Activated T-helper 17 cell treated with anti-CD3 and anti-CD28 coated beads, Interleukin-2, amount 50 U/mL, for 72 hours (primary cell): ENCODE measurements around the gene RNF207. TPM values are rescaled to one million over a fixed set of nuclear protein-coding genes. Genes with fewer than 3 reads are reported as not detected.

Source experiments
- ATAC-seq: fragments of 150-1000 bp; cut with Tn5 transposase; replicated peaks from 2 replicates; pipeline ENCODE4 v1.10.0; 2021; ENCODE audit warnings: mild to moderate bottlenecking, moderate library complexity
- H3K27ac Mint-ChIP-seq: one replicate; pipeline ENCODE4 v1.8.0; 2022; ENCODE audit warnings: mixed read lengths
- H3K27me3 Mint-ChIP-seq: one replicate; pipeline ENCODE4 v1.8.0; 2022; ENCODE audit warnings: mixed read lengths
- H3K36me3 Mint-ChIP-seq: one replicate; pipeline ENCODE4 v1.8.0; 2022; ENCODE audit warnings: low read depth, mild to moderate bottlenecking, mixed read lengths
- H3K4me1 Mint-ChIP-seq: one replicate; pipeline ENCODE4 v1.8.0; 2022; ENCODE audit warnings: mixed read lengths
- H3K4me3 Mint-ChIP-seq: one replicate; pipeline ENCODE4 v1.8.0; 2022; ENCODE audit warnings: mild to moderate bottlenecking, mixed read lengths
- H3K9me3 Mint-ChIP-seq: one replicate; pipeline ENCODE4 v1.8.0; 2022; ENCODE audit warnings: mixed read lengths
- total RNA-seq, 2 donors: library from RNA; stranded (reverse); gene quantifications; one replicate each; pipeline ENCODE4 v1.2.3, GENCODE V29; 2022

The RNF207 gene
- 10 to 100 TPM; 20.1 to 21.9 TPM for total RNA-seq

- Mint-ChIP-seq H3K36me3 (no peaks in the 10 kb centered on the region), H3K27ac (no peak within 1 kb of the TSS), H3K4me1 (no peaks in the 10 kb centered on the region), H3K9me3 (no peaks in the 10 kb centered on the region), H3K4me3 (peak within 1 kb of the TSS; percentile 74), H3K27me3 (no peaks in the 10 kb centered on the region)
- peak; percentile 90 for ATAC-seq
These were observed at the start of gene RNF207 for GRCh38 chr1:6205849-6206519. Gene RNF207 (plus strand): TSS chr1:6206119. CDS start chr1:6206536, 417 bp downstream.

- no peak for ATAC-seq
- peaks cover 8% of the 10 kb centered on the region for H3K4me1 Mint-ChIP-seq
- no peaks in the 10 kb centered on the region for H3K36me3 Mint-ChIP-seq
- no peaks in the 10 kb centered on the region for H3K9me3 Mint-ChIP-seq
- no peak overlapping the region for H3K4me3 Mint-ChIP-seq
- no peak overlapping the region for H3K27ac Mint-ChIP-seq
- peaks cover 15% of the 10 kb centered on the region for H3K27me3 Mint-ChIP-seq
These were observed 48.8 kb upstream of the RNF207 start for GRCh38 chr1:6157132-6157527.

GRCh38 chr1:6157528-6158174 is 48.3 kb upstream of the RNF207 start:
- H3K4me1 Mint-ChIP-seq = peaks cover 8% of the 10 kb centered on the region
- H3K27me3 Mint-ChIP-seq = peaks cover 15% of the 10 kb centered on the region
- ATAC-seq = peak; percentile 98
- H3K4me3 Mint-ChIP-seq = no peak overlapping the region
- H3K9me3 Mint-ChIP-seq = no peaks in the 10 kb centered on the region
- H3K36me3 Mint-ChIP-seq = no peaks in the 10 kb centered on the region
- no peak overlapping the region for H3K27ac Mint-ChIP-seq

GRCh38 chr1:6158181-6158580 is 47.7 kb upstream of the RNF207 start:
- H3K36me3 Mint-ChIP-seq = no peaks in the 10 kb centered on the region
- H3K4me3 Mint-ChIP-seq = no peak overlapping the region
- no peak for ATAC-seq
- H3K27ac Mint-ChIP-seq = no peak overlapping the region
- H3K27me3 Mint-ChIP-seq = peaks cover 15% of the 10 kb centered on the region
- H3K4me1 Mint-ChIP-seq = peaks cover 8% of the 10 kb centered on the region
- no peaks in the 10 kb centered on the region for H3K9me3 Mint-ChIP-seq

- Mint-ChIP-seq H3K36me3 (no peaks in the 10 kb centered on the region), H3K4me3 (no peak overlapping the region), H3K9me3 (no peaks in the 10 kb centered on the region), H3K27ac (no peak overlapping the region), H3K4me1 (peaks cover 7% of the 10 kb centered on the region), H3K27me3 (peaks cover 25% of the 10 kb centered on the region)
- ATAC-seq = no peak
These were observed 43.6 kb upstream of the RNF207 start for GRCh38 chr1:6162341-6162740.

GRCh38 chr1:6162773-6163172 is 43.1 kb upstream of the RNF207 start:
- Mint-ChIP-seq H3K4me1 (peaks cover 3% of the 10 kb centered on the region), H3K9me3 (no peaks in the 10 kb centered on the region), H3K27me3 (peaks cover 21% of the 10 kb centered on the region), H3K4me3 (no peak overlapping the region), H3K36me3 (no peaks in the 10 kb centered on the region), H3K27ac (no peak overlapping the region)
- no peak for ATAC-seq

- Mint-ChIP-seq H3K4me3 (no peak overlapping the region), H3K27me3 (peaks cover 20% of the 10 kb centered on the region), H3K36me3 (no peaks in the 10 kb centered on the region), H3K9me3 (no peaks in the 10 kb centered on the region), H3K27ac (no peak overlapping the region), H3K4me1 (no peaks in the 10 kb centered on the region)
- ATAC-seq = no peak
These were observed 42.5 kb upstream of the RNF207 start for GRCh38 chr1:6163191-6163972.

- H3K4me3 Mint-ChIP-seq = no peak overlapping the region
- no peaks in the 10 kb centered on the region for H3K9me3 Mint-ChIP-seq
- H3K27ac Mint-ChIP-seq = no peak overlapping the region
- no peaks in the 10 kb centered on the region for H3K36me3 Mint-ChIP-seq
- H3K27me3 Mint-ChIP-seq = peaks cover 18% of the 10 kb centered on the region
- ATAC-seq = no peak
- no peaks in the 10 kb centered on the region for H3K4me1 Mint-ChIP-seq
These were observed 41.8 kb upstream of the RNF207 start for GRCh38 chr1:6163973-6164617.

- H3K36me3 Mint-ChIP-seq = no peaks in the 10 kb centered on the region
- ATAC-seq = no peak
- H3K27ac Mint-ChIP-seq = no peak overlapping the region
- no peak overlapping the region for H3K4me3 Mint-ChIP-seq
- H3K4me1 Mint-ChIP-seq = no peaks in the 10 kb centered on the region
- no peaks in the 10 kb centered on the region for H3K9me3 Mint-ChIP-seq
- H3K27me3 Mint-ChIP-seq = peaks cover 13% of the 10 kb centered on the region
These were observed 40.9 kb upstream of the RNF207 start for GRCh38 chr1:6165027-6165426.

- H3K9me3 Mint-ChIP-seq = no peaks in the 10 kb centered on the region
- ATAC-seq = no peak
- H3K27ac Mint-ChIP-seq = no peak overlapping the region
- no peak overlapping the region for H3K4me3 Mint-ChIP-seq
- peaks cover 13% of the 10 kb centered on the region for H3K27me3 Mint-ChIP-seq
- no peaks in the 10 kb centered on the region for H3K36me3 Mint-ChIP-seq
- H3K4me1 Mint-ChIP-seq = no peaks in the 10 kb centered on the region
These were observed 40.4 kb upstream of the RNF207 start for GRCh38 chr1:6165441-6165985.

- Mint-ChIP-seq H3K4me3 (no peak overlapping the region), H3K27me3 (peaks cover 13% of the 10 kb centered on the region), H3K4me1 (no peaks in the 10 kb centered on the region), H3K27ac (no peak overlapping the region), H3K36me3 (no peaks in the 10 kb centered on the region), H3K9me3 (no peaks in the 10 kb centered on the region)
- no peak for ATAC-seq
These were observed 39.7 kb upstream of the RNF207 start for GRCh38 chr1:6166221-6166620.

- ATAC-seq = no peak
- H3K9me3 Mint-ChIP-seq = no peaks in the 10 kb centered on the region
- no peaks in the 10 kb centered on the region for H3K36me3 Mint-ChIP-seq
- H3K4me3 Mint-ChIP-seq = no peak overlapping the region
- H3K4me1 Mint-ChIP-seq = no peaks in the 10 kb centered on the region
- peaks cover 16% of the 10 kb centered on the region for H3K27me3 Mint-ChIP-seq
- H3K27ac Mint-ChIP-seq = no peak overlapping the region
These were observed 39.1 kb upstream of the RNF207 start for GRCh38 chr1:6166655-6167390.

- H3K27ac Mint-ChIP-seq = no peak overlapping the region
- H3K36me3 Mint-ChIP-seq = no peaks in the 10 kb centered on the region
These were observed 38.3 kb upstream of the RNF207 start for GRCh38 chr1:6167391-6168303.

More at GRCh38 chr1:6167391-6168303, 38.3 kb upstream of the RNF207 start:
- Mint-ChIP-seq H3K9me3 (no peaks in the 10 kb centered on the region), H3K4me1 (no peaks in the 10 kb centered on the region), H3K27me3 (peaks cover 16% of the 10 kb centered on the region), H3K4me3 (no peak overlapping the region)
- ATAC-seq = no peak
